Astrocyte (in vitro differentiated cells and primary cell): Measurements from ENCODE around the gene CLNK. TPM values are rescaled to one million over a fixed set of nuclear protein-coding genes. Genes with fewer than 3 reads are reported as not detected.

Source experiments
- DNase-seq: peaks from one replicate; pipeline ENCODE4 v3.0.0-alpha.2; 2010; ENCODE audit warnings: low read depth
- FAIRE-seq: peaks from 2 replicates; lab custom pipeline; 2011; peaks lifted over from hg19 to GRCh38; lab: Jason Lieb, UNC
- H2AFZ ChIP-seq: 2 replicates; pipeline ENCODE4 v1.6.0; 2012; ENCODE audit warnings: low read depth, low read length, inconsistent platforms
- H3K27ac ChIP-seq: 2 replicates; pipeline ENCODE4 v1.5.1; 2011; ENCODE audit warnings: low read depth, low read length, inconsistent platforms
- H3K27me3 ChIP-seq: 2 replicates; pipeline ENCODE4 v1.6.0; 2011; ENCODE audit warnings: low read length, inconsistent platforms; ENCODE audit not compliant: insufficient read depth
- H3K36me3 ChIP-seq: 2 replicates; pipeline ENCODE4 v1.5.1; 2011; ENCODE audit warnings: low read length, inconsistent platforms; ENCODE audit not compliant: insufficient read depth
- H3K4me1 ChIP-seq: 2 replicates; pipeline ENCODE4 v1.5.1; 2011; ENCODE audit warnings: low read length, inconsistent platforms; ENCODE audit not compliant: insufficient read depth
- H3K4me2 ChIP-seq: 2 replicates; pipeline ENCODE4 v1.6.0; 2012; ENCODE audit warnings: low read length, inconsistent platforms
- H3K4me3 ChIP-seq: 2 replicates; pipeline ENCODE4 v1.5.1; 2011; ENCODE audit warnings: low read depth, mild to moderate bottlenecking, low read length, inconsistent platforms; ENCODE audit not compliant: insufficient read depth
- H3K79me2 ChIP-seq: 2 replicates; pipeline ENCODE4 v1.6.0; 2012; ENCODE audit warnings: mild to moderate bottlenecking, low read length, inconsistent platforms; ENCODE audit not compliant: insufficient read depth
- H3K9ac ChIP-seq: 2 replicates; pipeline ENCODE4 v1.6.0; 2012; ENCODE audit warnings: mild to moderate bottlenecking, low read length, inconsistent platforms
- H3K9me3 ChIP-seq: 2 replicates; pipeline ENCODE4 v1.5.1; 2012; ENCODE audit warnings: low read depth, mild to moderate bottlenecking, low read length, inconsistent platforms; ENCODE audit not compliant: insufficient read depth
- H4K20me1 ChIP-seq: 2 replicates; pipeline ENCODE4 v1.6.0; 2012; ENCODE audit warnings: low read length, inconsistent platforms; ENCODE audit not compliant: insufficient read depth
- H3K27ac Mint-ChIP-seq: one replicate; pipeline ENCODE4 v1.8.0; 2021; ENCODE audit warnings: mild to moderate bottlenecking, mixed read lengths; ENCODE audit not compliant: unreplicated experiment
- H3K27me3 Mint-ChIP-seq: one replicate; pipeline ENCODE4 v1.8.0; 2021; ENCODE audit warnings: low read depth, mixed read lengths; ENCODE audit not compliant: unreplicated experiment
- H3K36me3 Mint-ChIP-seq: one replicate; pipeline ENCODE4 v1.8.0; 2021; ENCODE audit warnings: low read depth, mixed read lengths; ENCODE audit not compliant: unreplicated experiment
- H3K4me1 Mint-ChIP-seq: one replicate; pipeline ENCODE4 v1.8.0; 2021; ENCODE audit warnings: low read depth, mixed read lengths; ENCODE audit not compliant: unreplicated experiment
- H3K4me3 Mint-ChIP-seq: one replicate; pipeline ENCODE4 v1.8.0; 2021; ENCODE audit warnings: mild to moderate bottlenecking, moderate library complexity, mixed read lengths; ENCODE audit not compliant: unreplicated experiment
- H3K9me3 Mint-ChIP-seq: one replicate; pipeline ENCODE4 v1.8.0; 2021; ENCODE audit warnings: mild to moderate bottlenecking, mixed read lengths; ENCODE audit not compliant: unreplicated experiment
- EZH2 ChIP-seq: IDR thresholded peaks from 2 replicates; pipeline ENCODE4 v1.6.1; 2012; ENCODE audit warnings: mild to moderate bottlenecking, low read length, inconsistent platforms; ENCODE audit not compliant: insufficient read depth
- total RNA-seq: library from RNA; stranded (reverse); gene quantifications from 2 replicates; pipeline ENCODE4 v1.2.1, GENCODE V29; 2021
- TF ChIP-seq, protein P1 (sequence below): IDR thresholded peaks from 2 replicates; pipeline ENCODE4 v1.5.1; 2011; ENCODE audit warnings: low read depth, mild to moderate bottlenecking, inconsistent platforms, low read length, moderate library complexity; ENCODE audit not compliant: insufficient read depth

The CLNK gene
- total RNA-seq, 1 donor from 2014 or later = not detected

DNA sequence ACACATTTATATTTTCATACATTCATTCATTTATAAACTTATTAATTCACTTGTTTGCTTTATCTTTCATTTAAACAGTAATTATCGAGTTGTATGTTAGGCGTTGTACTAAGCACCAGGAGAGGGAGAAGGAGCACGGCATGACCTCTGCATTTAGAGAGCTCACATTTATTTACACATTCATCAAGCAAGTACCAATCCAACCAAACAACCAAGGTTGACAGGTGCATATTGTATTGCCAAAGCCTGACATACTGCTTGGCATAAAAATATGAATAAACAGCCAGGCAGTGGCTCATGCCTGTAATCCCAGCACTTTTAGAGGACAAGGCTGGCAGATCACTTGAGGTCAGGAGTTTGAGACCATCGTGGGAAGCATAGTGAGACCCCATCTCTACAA lies 37.0 kb upstream of the CLNK start:
- Mint-ChIP-seq H3K4me3 (no peak overlapping the region), H3K4me1 (no peaks in the 10 kb centered on the region), H3K9me3 (no peaks in the 10 kb centered on the region), H3K27me3 (no peaks in the 10 kb centered on the region), H3K36me3 (no peaks in the 10 kb centered on the region), H3K27ac (no peak overlapping the region)
- Histone ChIP-seq H3K4me1 (no peaks in the 10 kb centered on the region), H3K27me3 (no peaks in the 10 kb centered on the region), H3K27ac (no peak overlapping the region), H3K9ac (no peak overlapping the region), H3K4me3 (no peak overlapping the region), H4K20me1 (no peaks in the 10 kb centered on the region), H3K79me2 (no peaks in the 10 kb centered on the region), H2AFZ (no peak overlapping the region), H3K4me2 (no peak overlapping the region), H3K36me3 (no peaks in the 10 kb centered on the region), H3K9me3 (no peaks in the 10 kb centered on the region)
- no peak for DNase-seq
- TF ChIP-seq, protein P1, sequence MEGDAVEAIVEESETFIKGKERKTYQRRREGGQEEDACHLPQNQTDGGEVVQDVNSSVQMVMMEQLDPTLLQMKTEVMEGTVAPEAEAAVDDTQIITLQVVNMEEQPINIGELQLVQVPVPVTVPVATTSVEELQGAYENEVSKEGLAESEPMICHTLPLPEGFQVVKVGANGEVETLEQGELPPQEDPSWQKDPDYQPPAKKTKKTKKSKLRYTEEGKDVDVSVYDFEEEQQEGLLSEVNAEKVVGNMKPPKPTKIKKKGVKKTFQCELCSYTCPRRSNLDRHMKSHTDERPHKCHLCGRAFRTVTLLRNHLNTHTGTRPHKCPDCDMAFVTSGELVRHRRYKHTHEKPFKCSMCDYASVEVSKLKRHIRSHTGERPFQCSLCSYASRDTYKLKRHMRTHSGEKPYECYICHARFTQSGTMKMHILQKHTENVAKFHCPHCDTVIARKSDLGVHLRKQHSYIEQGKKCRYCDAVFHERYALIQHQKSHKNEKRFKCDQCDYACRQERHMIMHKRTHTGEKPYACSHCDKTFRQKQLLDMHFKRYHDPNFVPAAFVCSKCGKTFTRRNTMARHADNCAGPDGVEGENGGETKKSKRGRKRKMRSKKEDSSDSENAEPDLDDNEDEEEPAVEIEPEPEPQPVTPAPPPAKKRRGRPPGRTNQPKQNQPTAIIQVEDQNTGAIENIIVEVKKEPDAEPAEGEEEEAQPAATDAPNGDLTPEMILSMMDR = no peak
- no peak for TF ChIP-seq EZH2
- FAIRE-seq = no peak

DNA sequence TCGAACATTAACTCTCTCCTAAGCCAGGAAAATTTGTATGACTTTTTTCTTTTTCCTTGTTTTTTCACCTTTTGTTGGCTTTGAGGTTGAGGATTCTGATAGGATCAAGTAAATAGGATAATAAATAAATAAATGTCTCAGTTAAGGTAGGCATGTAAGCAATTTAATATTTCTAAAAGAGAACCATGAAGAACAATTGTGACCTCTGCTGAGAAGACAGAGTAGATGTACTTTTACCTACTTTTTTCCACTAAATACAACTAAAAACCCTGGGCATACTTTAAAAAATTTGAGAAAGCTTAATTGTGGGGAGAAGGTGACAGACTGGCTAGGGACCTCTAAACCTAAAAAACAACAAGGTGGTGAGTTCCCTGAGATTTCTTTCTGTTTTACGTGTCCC lies 31.6 kb upstream of the CLNK start:
- Histone ChIP-seq H3K4me1 (no peaks in the 10 kb centered on the region), H3K79me2 (no peaks in the 10 kb centered on the region), H3K36me3 (no peaks in the 10 kb centered on the region), H3K27ac (no peak overlapping the region), H2AFZ (no peak overlapping the region), H3K4me2 (peak overlapping the region; percentile 30), H3K4me3 (no peak overlapping the region), H3K9ac (no peak overlapping the region), H3K27me3 (no peaks in the 10 kb centered on the region), H4K20me1 (no peaks in the 10 kb centered on the region), H3K9me3 (peaks cover 9% of the 10 kb centered on the region)
- DNase-seq (no peak), FAIRE-seq (no peak)
- peaks cover 5% of the 10 kb centered on the region for H3K4me1 Mint-ChIP-seq
- H3K36me3 Mint-ChIP-seq = no peaks in the 10 kb centered on the region
- no peak overlapping the region for H3K4me3 Mint-ChIP-seq
- peak overlapping the region; percentile 38 for H3K27ac Mint-ChIP-seq
- H3K9me3 Mint-ChIP-seq = peaks cover 2% of the 10 kb centered on the region
- no peak for TF ChIP-seq EZH2
- TF ChIP-seq, protein P1 = no peak
- H3K27me3 Mint-ChIP-seq = no peaks in the 10 kb centered on the region

DNA sequence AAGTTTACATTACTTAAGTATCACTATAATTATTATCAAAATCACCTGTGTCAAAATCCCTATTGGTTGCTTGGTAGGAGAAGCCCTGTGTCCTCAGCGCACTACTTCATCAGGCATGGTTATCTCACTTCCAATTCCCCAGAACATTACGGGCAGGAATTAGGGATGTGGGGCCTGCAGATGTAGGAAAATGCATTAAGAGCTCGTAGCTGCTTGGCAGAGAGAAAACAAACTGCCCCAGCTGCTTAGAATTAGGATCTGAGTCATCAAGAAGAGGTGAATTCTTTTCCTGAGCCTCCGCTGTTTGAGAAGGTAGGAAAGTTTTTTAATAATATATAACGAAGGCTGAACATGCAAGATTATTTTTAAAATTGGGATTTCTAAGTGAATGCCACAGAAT lies 31.1 kb upstream of the CLNK start:
- no peak overlapping the region for H3K4me3 Mint-ChIP-seq
- Histone ChIP-seq H3K79me2 (no peaks in the 10 kb centered on the region), H2AFZ (no peak overlapping the region), H4K20me1 (no peaks in the 10 kb centered on the region), H3K4me3 (no peak overlapping the region), H3K9me3 (peaks cover 9% of the 10 kb centered on the region), H3K9ac (no peak overlapping the region), H3K27me3 (no peaks in the 10 kb centered on the region), H3K27ac (no peak overlapping the region), H3K4me1 (no peaks in the 10 kb centered on the region), H3K36me3 (no peaks in the 10 kb centered on the region), H3K4me2 (peak overlapping the region; percentile 30)
- no peak overlapping the region for H3K27ac Mint-ChIP-seq
- DNase-seq = peak; percentile 67
- FAIRE-seq = no peak
- H3K4me1 Mint-ChIP-seq = peaks cover 5% of the 10 kb centered on the region
- TF ChIP-seq, protein P1 = no peak
- no peak for TF ChIP-seq EZH2
- peaks cover under 1% of the 10 kb centered on the region for H3K27me3 Mint-ChIP-seq
- H3K9me3 Mint-ChIP-seq = peaks cover 2% of the 10 kb centered on the region
- H3K36me3 Mint-ChIP-seq = no peaks in the 10 kb centered on the region
